GM18511 (cell line): ENCODE measurements around the gene SEPTIN3.
"Not testable (repeated sequence)": the region's sequence is repeated elsewhere in the genome, so short reads cannot be mapped to it uniquely, and the experiment has no call there.

Experiments used
- ATAC-seq: cut with Tn5 transposase; IDR thresholded peaks from one replicate; pipeline ENCODE4 v1.9.1; 2021; ENCODE audit warnings: mild to moderate bottlenecking, moderate library complexity; ENCODE audit not compliant: unreplicated experiment

SEPTIN3 gene

GRCh38 chr22:41940832-41941765, 28.1 kb upstream of the SEPTIN3 start:
- ATAC-seq = no peak

DNA sequence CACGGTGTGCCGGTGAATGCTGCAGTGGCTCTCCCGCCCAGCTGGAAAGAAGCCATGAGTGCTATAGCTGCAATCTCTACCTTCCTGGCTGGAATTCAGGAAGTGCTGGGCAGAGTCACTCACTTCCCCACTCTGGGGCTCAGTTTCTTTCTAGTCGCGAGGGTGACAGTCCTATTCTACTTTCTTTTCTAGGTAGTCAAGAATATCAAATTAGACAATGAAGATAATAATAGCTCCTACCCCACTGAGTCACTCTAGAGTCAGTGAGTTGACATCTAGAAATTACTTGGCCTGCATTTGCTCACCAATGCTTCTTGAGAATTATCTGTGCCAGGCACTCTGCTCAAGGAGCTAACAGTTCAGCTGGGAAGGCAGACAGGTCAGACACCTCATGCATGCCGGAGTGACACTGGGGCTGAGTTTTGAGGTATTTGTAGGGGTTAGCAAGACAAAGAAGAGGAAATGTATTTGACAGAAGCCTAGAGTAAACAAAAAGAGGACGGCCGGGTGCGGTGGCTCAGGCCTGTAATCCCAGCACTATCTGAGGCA, 25.5 kb upstream of the SEPTIN3 start:
- ATAC-seq = no peak

DNA sequence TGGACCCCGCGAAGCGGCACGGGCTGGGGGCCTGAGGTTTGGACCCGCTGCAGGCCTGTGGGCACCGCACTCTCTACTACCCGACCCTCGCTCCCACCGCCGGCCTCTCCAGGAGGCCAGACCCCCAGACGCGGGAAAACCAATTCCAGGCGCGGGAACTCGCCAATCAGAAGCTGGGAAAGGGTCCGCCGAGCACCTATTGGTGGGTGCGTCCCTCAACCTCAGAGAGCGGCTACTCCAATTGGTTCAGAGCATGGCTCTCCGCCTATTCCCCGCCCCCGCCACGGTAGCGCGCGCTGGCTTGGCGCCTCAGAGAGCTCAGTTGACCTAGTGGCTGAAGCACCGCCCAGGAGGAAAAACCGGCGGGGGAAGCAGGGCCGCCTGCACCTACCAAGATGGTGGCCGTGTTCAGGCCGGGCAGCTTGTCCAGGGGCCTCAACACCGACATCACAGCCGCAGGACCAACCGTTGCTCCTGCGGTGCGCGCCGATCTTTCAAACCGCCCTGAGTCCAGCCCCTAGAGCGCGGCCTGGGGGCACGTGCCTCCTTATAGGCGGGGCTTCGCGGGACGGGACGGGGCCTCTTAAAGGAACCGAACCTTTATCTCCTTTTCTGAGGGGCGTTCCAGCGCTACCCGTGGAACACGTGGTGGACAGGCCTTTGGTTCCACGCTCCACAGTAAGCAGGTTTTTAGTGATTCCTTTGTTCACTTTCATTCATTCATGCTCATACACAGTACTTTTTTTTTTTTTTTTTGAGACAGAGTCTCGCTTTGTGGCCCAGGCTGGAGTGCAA, 22.4 kb upstream of the SEPTIN3 start, which contains the start of gene CENPM:
Gene CENPM, minus strand, starts transcription at position 524 of the 795 bp plus-strand sequence. Its CDS starts 76 bp downstream, at position 448.
- peak; percentile 82 for ATAC-seq

- no peak for ATAC-seq
These were observed 21.7 kb upstream of the SEPTIN3 start for GRCh38 chr22:41947424-41948080.

GRCh38 chr22:41948142-41948541, 21.1 kb upstream of the SEPTIN3 start:
- no peak for ATAC-seq

GRCh38 chr22:41948928-41949296, 20.3 kb upstream of the SEPTIN3 start:
- not testable (repeated sequence) for ATAC-seq

GRCh38 chr22:41949297-41949965, 19.8 kb upstream of the SEPTIN3 start:
- ATAC-seq = no peak

- ATAC-seq = no peak
These were observed 17.3 kb upstream of the SEPTIN3 start, which contains the start of gene SMIM45 for GRCh38 chr22:41951898-41952474. Gene SMIM45, plus strand, starts transcription at chr22:41952150.

GRCh38 chr22:41952713-41953112, 16.5 kb upstream of the SEPTIN3 start:
- ATAC-seq = no peak

GRCh38 chr22:41957941-41958556, 11.2 kb upstream of the SEPTIN3 start:
- ATAC-seq = no peak

- ATAC-seq = no peak
These were observed 5.7 kb upstream of the SEPTIN3 start for GRCh38 chr22:41963453-41964111.

GRCh38 chr22:41964112-41964491, 5.1 kb upstream of the SEPTIN3 start:
- no peak for ATAC-seq

- ATAC-seq = no peak
These were observed 3.0 kb upstream of the SEPTIN3 start for GRCh38 chr22:41966225-41966606.

DNA sequence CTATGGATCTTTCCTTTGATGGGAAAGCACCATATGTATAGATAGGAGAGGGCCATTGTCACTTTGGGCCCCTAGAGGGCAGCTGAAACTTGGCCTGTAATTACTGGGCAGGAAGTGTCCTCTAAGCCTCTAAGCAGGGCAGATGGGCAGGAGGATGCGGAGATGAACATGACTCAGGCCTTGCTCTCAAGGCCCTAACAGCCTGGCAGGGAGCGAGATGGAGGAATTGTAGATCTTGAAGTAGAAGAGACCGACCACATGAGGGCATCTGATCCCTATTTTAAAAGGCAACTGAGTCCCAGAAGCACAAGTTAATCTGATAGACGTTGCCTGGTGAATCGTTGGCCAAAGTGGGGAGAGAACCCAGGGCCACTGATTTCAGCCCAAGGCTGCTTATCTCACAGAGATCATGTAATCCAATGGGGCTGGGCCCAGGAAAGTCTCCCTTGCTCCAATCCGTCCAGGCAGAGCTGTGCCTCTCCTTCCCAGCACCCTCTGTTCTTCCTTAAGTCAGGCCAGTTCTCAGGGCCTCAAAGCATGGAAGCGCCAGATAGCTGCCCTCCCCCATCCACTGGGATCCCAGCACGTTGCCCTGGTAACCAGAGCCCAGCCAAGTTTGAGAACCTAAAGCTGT, 2.5 kb upstream of the SEPTIN3 start:
- no peak for ATAC-seq

GRCh38 chr22:41968601-41969000, 642 bp upstream of the SEPTIN3 start:
- no peak for ATAC-seq

DNA sequence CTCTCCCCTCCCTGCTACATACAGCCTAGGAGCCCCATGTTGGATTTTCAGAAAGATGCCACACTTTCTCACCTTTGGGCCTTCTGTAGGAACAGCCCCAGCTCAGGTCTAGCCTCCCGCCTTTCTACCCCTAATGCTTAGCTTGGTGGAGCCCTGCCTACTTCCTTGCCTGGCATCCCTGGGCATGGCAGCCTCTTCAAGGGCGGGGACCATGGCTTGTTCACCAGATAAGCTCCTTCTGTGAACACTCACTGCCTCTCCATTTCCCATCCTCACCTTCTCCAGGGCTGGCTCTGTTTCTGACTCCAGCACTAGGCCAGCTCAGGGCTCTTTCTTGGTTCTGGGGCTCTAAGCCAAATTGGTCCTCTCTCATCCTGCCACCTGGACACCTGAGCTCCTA, 1.4 kb downstream of the SEPTIN3 start:
- ATAC-seq = no peak

DNA sequence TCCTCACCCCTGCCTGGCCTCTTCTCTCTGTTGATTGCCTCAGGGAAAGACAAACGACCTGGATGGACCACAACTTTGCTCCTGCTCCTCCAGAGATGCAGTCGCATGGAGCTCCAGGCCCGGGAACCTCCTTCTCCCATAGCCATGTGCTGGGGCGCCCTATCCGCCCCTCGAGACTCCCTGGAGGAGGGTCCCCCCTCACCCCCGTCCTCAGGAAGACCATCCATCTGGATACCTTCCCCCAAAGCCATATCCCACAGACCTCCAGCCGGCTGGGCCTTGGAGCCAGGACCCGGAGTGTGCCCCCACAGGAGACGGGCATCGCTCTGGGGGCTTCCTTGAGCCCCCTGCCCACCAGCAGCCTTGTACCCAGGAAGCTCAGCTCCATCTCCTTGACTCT, 2.2 kb downstream of the SEPTIN3 start:
- ATAC-seq = no peak

DNA sequence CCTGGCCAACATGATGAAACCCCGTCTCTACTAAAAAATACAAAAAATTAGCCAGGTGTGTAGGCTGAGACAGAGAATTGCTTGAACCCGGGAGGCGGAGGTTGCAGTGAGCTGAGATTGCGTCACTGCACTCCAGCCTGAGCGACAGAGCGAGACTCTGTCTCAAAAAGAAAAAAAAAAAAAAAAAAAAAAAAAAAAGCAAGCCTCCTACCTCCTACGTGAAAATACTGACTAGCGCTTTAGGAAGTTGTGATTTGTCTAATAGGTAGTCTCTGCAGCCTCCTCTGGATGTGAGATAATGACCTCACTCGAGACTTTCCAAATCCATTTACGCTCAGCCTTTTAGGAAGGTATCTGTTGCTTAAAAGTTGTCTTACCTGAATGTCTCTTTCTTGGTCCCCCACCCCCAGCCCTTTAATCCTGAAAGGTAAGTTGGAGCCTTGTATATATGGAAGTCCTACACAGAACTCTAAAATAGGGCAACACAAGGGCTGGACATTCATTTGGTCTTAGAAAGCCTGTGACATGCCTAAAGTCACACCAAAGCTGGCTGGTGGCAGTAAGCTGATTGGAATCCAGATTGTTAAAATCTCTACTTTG, 5.5 kb downstream of the SEPTIN3 start:
- ATAC-seq = no peak
